Left kidney (tissue), 2 donors: Measurements from ENCODE around the gene MMD2. TPM values are rescaled to one million over a fixed set of nuclear protein-coding genes. Genes with fewer than 3 reads are reported as not detected.
"Not testable (repeated sequence)": the region's sequence is repeated elsewhere in the genome, so short reads cannot be mapped to it uniquely, and the experiment has no call there.

Experiments used
- DNase-seq: peaks from one replicate; pipeline ENCODE4 v3.0.0-alpha.2; 2013
- polyA plus RNA-seq: library from polyadenylated mRNA; unstranded; fragments of 120-200 nt; gene quantifications from one replicate; pipeline ENCODE4 v1.2.1, GENCODE V29; 2013; ENCODE audit not compliant: insufficient read length

The MMD2 gene
- polyA plus RNA-seq, 1 donor = not detected

- DNase-seq = no peak
Observed at GRCh38 chr7:4893929-4894475, 65.0 kb downstream of the MMD2 start.

GRCh38 chr7:4893188-4893587 lies 65.8 kb downstream of the MMD2 start:
- not testable (repeated sequence) for DNase-seq

GRCh38 chr7:4891522-4891921 lies 67.5 kb downstream of the MMD2 start:
- not testable (repeated sequence) for DNase-seq

- no peak for DNase-seq
Observed at GRCh38 chr7:4889682-4890081, 69.3 kb downstream of the MMD2 start.

- DNase-seq = no peak
Observed at GRCh38 chr7:4888161-4888560, 70.8 kb downstream of the MMD2 start.

GRCh38 chr7:4886671-4887070 lies 72.3 kb downstream of the MMD2 start:
- DNase-seq = no peak

- no peak for DNase-seq
Observed at GRCh38 chr7:4885317-4885807, 73.6 kb downstream of the MMD2 start.

- no peak for DNase-seq
Observed at GRCh38 chr7:4884164-4884563, 74.8 kb downstream of the MMD2 start.

- peak; percentile 86 for DNase-seq
Observed at GRCh38 chr7:4883372-4884144, 75.4 kb downstream of the MMD2 start, which contains the start of gene RADIL. Gene RADIL (minus strand): TSS chr7:4883716. CDS start chr7:4878139, 5,577 bp downstream.

GRCh38 chr7:4883033-4883371 lies 76.0 kb downstream of the MMD2 start:
- DNase-seq = no peak

GRCh38 chr7:4882169-4883032 lies 76.6 kb downstream of the MMD2 start:
- no peak for DNase-seq

GRCh38 chr7:4880218-4880617 lies 78.8 kb downstream of the MMD2 start:
- DNase-seq = no peak

GRCh38 chr7:4879396-4880081 lies 79.4 kb downstream of the MMD2 start:
- DNase-seq = no peak

- no peak for DNase-seq
Observed at GRCh38 chr7:4878336-4879335, 80.4 kb downstream of the MMD2 start.

GRCh38 chr7:4876586-4876985 lies 82.4 kb downstream of the MMD2 start:
- DNase-seq = no peak

GRCh38 chr7:4875391-4875790 lies 83.6 kb downstream of the MMD2 start:
- no peak for DNase-seq

GRCh38 chr7:4873071-4873944 lies 85.7 kb downstream of the MMD2 start:
- DNase-seq = no peak

- DNase-seq = no peak
Observed at GRCh38 chr7:4871930-4872675, 86.9 kb downstream of the MMD2 start.

GRCh38 chr7:4871056-4871680 lies 87.8 kb downstream of the MMD2 start:
- DNase-seq = no peak
